ENCODE results near the gene CRADD. TPM values are rescaled to one million over a fixed set of nuclear protein-coding genes. Genes with fewer than 3 reads are reported as not detected.

The CRADD gene
- total and polyA plus RNA-seq, 2 donors (not counting 3 experiments of a cell fraction or from before 2014, with no cell fraction given), result 11.7 to 14.5 TPM

DNA sequence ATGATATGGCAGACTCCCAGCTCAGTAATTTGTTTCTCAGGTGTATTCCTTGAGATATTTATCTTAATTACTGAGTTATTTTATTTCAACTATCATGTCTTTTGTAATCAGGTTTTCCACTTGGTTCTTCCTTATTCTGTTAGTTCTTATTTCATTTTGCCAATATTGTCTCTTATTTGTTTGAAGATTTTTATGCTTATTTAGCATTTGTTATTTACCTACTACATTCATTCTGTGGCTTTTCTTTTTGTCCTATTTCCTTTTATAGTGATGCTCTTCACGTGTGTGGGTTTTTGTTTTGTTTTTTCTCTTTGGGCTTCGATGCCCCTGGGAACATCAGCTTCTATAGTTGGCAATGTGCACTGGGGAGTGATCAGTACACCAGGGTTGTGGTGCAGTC, 40.5 kb upstream of the CRADD start:
- Histone ChIP-seq H3K9me3 (replicated peaks; ENCODE audit: control insufficient read depth, insufficient read depth, low read length) (no peaks in the 10 kb centered on the region), H4K20me1 (replicated peaks; ENCODE audit: control insufficient read depth, extremely low read depth, insufficient read depth, low read length) (no peaks in the 10 kb centered on the region), H3K36me3 (ENCODE audit: control insufficient read depth in 2 of 2, extremely low read depth in 1 of 2, insufficient read depth in 2 of 2, low read length in 2 of 2) (no peaks in the 10 kb centered on the region), H3K4me2 (ENCODE audit: insufficient read depth, low read length) (no peak overlapping the region), H3K79me2 (ENCODE audit: control insufficient read depth, insufficient read depth, low read length) (no peaks in the 10 kb centered on the region), H3K27me3 (ENCODE audit: control insufficient read depth in 2 of 2, insufficient read depth in 2 of 2, low read length in 2 of 2) (peaks cover 8 to 20% of the 10 kb centered on the region in 2 experiments), H3K4me3 (replicated peaks in 1 of 3; ENCODE audit: insufficient read depth in 1 of 3, low read depth in 1 of 3, low read length in 3 of 3) (no peak overlapping the region), H3K9me1 (replicated peaks; ENCODE audit: control insufficient read depth, extremely low read depth, insufficient read depth, low read length) (no peaks in the 10 kb centered on the region), H3K4me1 (ENCODE audit: control insufficient read depth, extremely low read depth, insufficient read depth, low read length) (no peaks in the 10 kb centered on the region), H3K27ac (ENCODE audit: insufficient read depth, low read depth, low read length) (no peak overlapping the region), H2AFZ (ENCODE audit: low read depth, low read length) (no peak overlapping the region), H3K9ac (replicated peaks; ENCODE audit: extremely low read depth, insufficient read depth, low read length) (no peak overlapping the region)
- no peak for FAIRE-seq
- dilution Hi-C loops (cut with MboI; ENCODE audit: extremely low pct_ligation_motif_present, low sequenced_read_pairs), result no loop called here
- intact Hi-C loops (cut with micrococcal nuclease), result no loop called here
- no peak for TF ChIP-seq POLR2A (IDR thresholded peaks at IDR 0.05; ENCODE audit: low read depth, low read length)
- no peak for TF ChIP-seq FOS (IDR thresholded peaks at IDR 0.05; ENCODE audit: borderline replicate concordance, insufficient read depth, low read length)
- no peak for TF ChIP-seq POLR2AphosphoS5 (IDR thresholded peaks at IDR 0.05; ENCODE audit: insufficient read depth, low read depth, low read length)
- TF ChIP-seq GATA2 (IDR thresholded peaks at IDR 0.05; ENCODE audit: insufficient read depth, insufficient read length, low read depth, low read length), result no peak
- no peak for TF ChIP-seq MYC (IDR thresholded peaks at IDR 0.05; ENCODE audit: low read depth, low read length)
- TF ChIP-seq EZH2 (IDR thresholded peaks at IDR 0.05; ENCODE audit: borderline replicate concordance, low read depth, low read length, severe bottlenecking), result no peak
- no peak for TF ChIP-seq JUN (IDR thresholded peaks at IDR 0.05; ENCODE audit: borderline replicate concordance, insufficient read depth, insufficient read length, low read depth)
- TF ChIP-seq MAX (IDR thresholded peaks at IDR 0.05; ENCODE audit: insufficient read depth, insufficient read length), result no peak
- no peak for TF ChIP-seq CTCF (IDR thresholded peaks at IDR 0.05; ENCODE audit: extremely low read depth in 1 of 2, insufficient read depth in 1 of 2, low read depth in 1 of 2, low read length in 2 of 2)
- no TSS peak for BruUV-seq (replicated peaks)
- POLR2A ChIA-PET, result no interaction called here
- CTCF ChIA-PET, result no interaction called here
- no peak for DNase-seq (ENCODE audit: low read depth, low spot score)
